Transverse colon (tissue), 4 donors: ENCODE measurements around the gene DAB2IP.

Experiments used
- CTCF ChIP-seq, 5 experiments: fragments of 200-600 bp in 3 of 5; fragments of 450-650 bp in 2 of 5; sonication (generic) in 3 of 5; IDR thresholded peaks; 1 replicate in 2 of 5; 2 replicates in 3 of 5; pipeline ENCODE4 v1.5.1; 2016 to 2017; ENCODE audit warnings: antibody characterized with exemption in 5 of 5, inconsistent platforms in 3 of 5, mild to moderate bottlenecking in 2 of 5, moderate library complexity in 1 of 5
- EP300 ChIP-seq: sonication (generic); formaldehyde crosslinking; IDR thresholded peaks from one replicate; pipeline ENCODE4 v1.6.1; 2017; ENCODE audit warnings: antibody characterized with exemption, low read depth
- POLR2AphosphoS5 ChIP-seq, 3 donors: sonication (generic); formaldehyde crosslinking; IDR thresholded peaks; one replicate each; pipeline ENCODE4 v1.6.1; 2016; ENCODE audit warnings: antibody characterized with exemption in 3 of 3

GRCh38 chr9:121637713-121638220 is 13.7 kb upstream of the DAB2IP start:
- TF ChIP-seq CTCF (IDR thresholded peaks at IDR 0.05) (no peak), POLR2AphosphoS5 (IDR thresholded peaks at IDR 0.05) (no peak), EP300 (no peak)
